ENCODE data around the gene CEMIP2. TPM values are rescaled to one million over a fixed set of nuclear protein-coding genes. Genes with fewer than 3 reads are reported as not detected.

The CEMIP2 gene
- total and polyA plus RNA-seq, 7 donors: 17.9 to 90.4 (median 28.8) TPM

GRCh38 chr9:71637926-71638325, 130.4 kb downstream of the CEMIP2 start:
- no peaks in the 10 kb centered on the region for H3K4me1 ChIP-seq
- 71 to 72% methylated on average over 5 of the region's 5 CpGs for WGBS, 2 donors
- TF ChIP-seq CTCF (IDR thresholded peaks at IDR 0.05): no peak
- TF ChIP-seq EP300 (IDR thresholded peaks at IDR 0.05): no peak
- no peak for TF ChIP-seq POLR2A (IDR thresholded peaks at IDR 0.05)
- DNase-seq: no peak
- H3K9me3 ChIP-seq: no peaks in the 10 kb centered on the region
- H3K4me3 ChIP-seq: no peak overlapping the region
- intact Hi-C loops (cut with DNase I): no loop called here
- peak overlapping the region in 2 of 4 donors; percentile 10 to 43 for H3K27ac ChIP-seq
- no peaks in the 10 kb centered on the region for H3K27me3 ChIP-seq
- H3K36me3 ChIP-seq: no peaks in the 10 kb centered on the region

- H3K36me3 ChIP-seq: no peaks in the 10 kb centered on the region
- no peaks in the 10 kb centered on the region for H3K27me3 ChIP-seq
- 16 to 43% methylated on average over 1 of the region's 1 CpG for WGBS, 2 donors
- H3K4me3 ChIP-seq: no peak overlapping the region
- intact Hi-C loops (cut with DNase I): no loop called here
- peak overlapping the region in 1 of 4 donors; percentile 10 for H3K27ac ChIP-seq
- no peaks in the 10 kb centered on the region for H3K4me1 ChIP-seq
- no peak for DNase-seq
- TF ChIP-seq CTCF (IDR thresholded peaks at IDR 0.05): no peak
- no peak for TF ChIP-seq EP300 (IDR thresholded peaks at IDR 0.05)
- no peak for TF ChIP-seq POLR2AphosphoS5 (IDR thresholded peaks at IDR 0.05)
- TF ChIP-seq POLR2A (IDR thresholded peaks at IDR 0.05): no peak
- no peaks in the 10 kb centered on the region for H3K9me3 ChIP-seq
These were observed 130.9 kb downstream of the CEMIP2 start for GRCh38 chr9:71637375-71637774.

GRCh38 chr9:71636143-71636839, 132.0 kb downstream of the CEMIP2 start:
- intact Hi-C loops (cut with DNase I): no loop called here
- Histone ChIP-seq H3K9me3 (no peaks in the 10 kb centered on the region), H3K4me3 (no peak overlapping the region), H3K27ac (no peak overlapping the region), H3K36me3 (no peaks in the 10 kb centered on the region), H3K27me3 (no peaks in the 10 kb centered on the region), H3K4me1 (no peaks in the 10 kb centered on the region)
- DNase-seq: no peak
- no peak for TF ChIP-seq POLR2A (IDR thresholded peaks at IDR 0.05)
- TF ChIP-seq EP300 (IDR thresholded peaks at IDR 0.05): no peak
- no peak for TF ChIP-seq POLR2AphosphoS5 (IDR thresholded peaks at IDR 0.05)
- TF ChIP-seq CTCF (IDR thresholded peaks at IDR 0.05): no peak
- WGBS, 2 donors: 82 to 89% methylated on average over 5 of the region's 5 CpGs

- Histone ChIP-seq H3K4me1 (no peaks in the 10 kb centered on the region), H3K27ac (no peak overlapping the region), H3K27me3 (no peaks in the 10 kb centered on the region), H3K4me3 (no peak overlapping the region), H3K9me3 (no peaks in the 10 kb centered on the region), H3K36me3 (no peaks in the 10 kb centered on the region)
- TF ChIP-seq POLR2AphosphoS5 (IDR thresholded peaks at IDR 0.05) (no peak), POLR2A (IDR thresholded peaks at IDR 0.05) (no peak), EP300 (IDR thresholded peaks at IDR 0.05) (no peak), CTCF (IDR thresholded peaks at IDR 0.05) (no peak)
- DNase-seq: no peak
- intact Hi-C loops (cut with DNase I): no loop called here
- WGBS, 2 donors: 86 to 91% methylated on average over 4 of the region's 4 CpGs
These were observed 133.6 kb downstream of the CEMIP2 start for GRCh38 chr9:71634752-71635151.

Other genes starting within 250 kb of the CEMIP2 start
- gene ABHD17B, start 142.7 kb upstream of the CEMIP2 start, total RNA-seq: 10 to 100 TPM; 12.4 to 19.9 (median 17.3) TPM
- gene ABHD17B, start 142.7 kb upstream of the CEMIP2 start, polyA plus RNA-seq: 10 to 100 TPM; 15.5 to 35.1 (median 16.8) TPM
- gene C9orf85, start 143.1 kb upstream of the CEMIP2 start, total RNA-seq: 10 to 100 TPM in 3 of 4 donors, 1 to 10 TPM in 1; 8.8 to 13.3 (median 12.2) TPM
- gene C9orf85, start 143.1 kb upstream of the CEMIP2 start, polyA plus RNA-seq: 10 to 100 TPM; 15.8 to 40.0 (median 19.8) TPM

Measured in sigmoid colon (tissue), 7 donors.